Neuronal stem cell (in vitro differentiated cells): ENCODE results near the gene TEDC1.

Source experiments
- DNase-seq: peaks from one replicate; pipeline ENCODE4 v3.0.0-alpha.2; 2013; ENCODE audit warnings: low spot score
- H2AFZ ChIP-seq: one replicate; pipeline ENCODE4 v1.6.1; 2013; ENCODE audit warnings: mild to moderate bottlenecking, low read length, inconsistent platforms
- H2AK5ac ChIP-seq: 2 replicates; pipeline ENCODE4 v1.6.1; 2013; ENCODE audit warnings: low read depth, mild to moderate bottlenecking, inconsistent platforms, low read length, moderate library complexity, mixed read lengths
- H2BK120ac ChIP-seq: 2 replicates; pipeline ENCODE4 v1.6.1; 2013; ENCODE audit warnings: low read depth, mild to moderate bottlenecking, inconsistent platforms, low read length, moderate library complexity, mixed read lengths
- H2BK12ac ChIP-seq: one replicate; pipeline ENCODE4 v1.6.1; 2013; ENCODE audit warnings: low read length, inconsistent platforms
- H2BK15ac ChIP-seq: 2 replicates; pipeline ENCODE4 v1.6.1; 2013; ENCODE audit warnings: mild to moderate bottlenecking, low read length, inconsistent platforms, mixed read lengths
- H2BK5ac ChIP-seq: one replicate; pipeline ENCODE4 v1.6.1; 2013; ENCODE audit warnings: inconsistent platforms, mild to moderate bottlenecking, low read length, moderate library complexity
- H3K14ac ChIP-seq: one replicate; pipeline ENCODE4 v1.6.1; 2013; ENCODE audit warnings: low read length, inconsistent platforms
- H3K18ac ChIP-seq: 2 replicates; pipeline ENCODE4 v1.6.1; 2013; ENCODE audit warnings: low read length, inconsistent platforms
- H3K23ac ChIP-seq: 2 replicates; pipeline ENCODE4 v1.6.1; 2013; ENCODE audit warnings: low read depth, mild to moderate bottlenecking, mixed read lengths, low read length, inconsistent platforms; ENCODE audit not compliant: poor library complexity
- H3K27ac ChIP-seq: replicated peaks from 3 replicates; pipeline ENCODE4 v1.5.1; 2013; ENCODE audit warnings: low read length, inconsistent platforms
- H3K27me3 ChIP-seq, 3 experiments: 2 replicates each; pipeline ENCODE4 v1.6.1; 2013; ENCODE audit warnings: low read length in 3 of 3, mild to moderate bottlenecking in 2 of 3, inconsistent platforms in 1 of 3, low read depth in 1 of 3, mixed read lengths in 1 of 3, moderate library complexity in 1 of 3; ENCODE audit not compliant: control insufficient read depth in 3 of 3, insufficient read depth in 3 of 3
- H3K36me3 ChIP-seq, 2 donors: replicated peaks in 1 of 2; 2 replicates each; pipeline ENCODE4 v1.6.1; 2013; ENCODE audit warnings: low read length in 2 of 2; ENCODE audit not compliant: control insufficient read depth in 2 of 2, insufficient read depth in 2 of 2
- H3K4ac ChIP-seq: 2 replicates; pipeline ENCODE4 v1.6.1; 2013; ENCODE audit warnings: inconsistent platforms, mild to moderate bottlenecking, low read length, moderate library complexity
- H3K4me1 ChIP-seq, 2 donors: 1 replicate in 1 of 2; 2 replicates in 1 of 2; pipeline ENCODE4 v1.6.1; 2013; ENCODE audit warnings: low read length in 2 of 2, low read depth in 1 of 2; ENCODE audit not compliant: control insufficient read depth in 2 of 2, insufficient read depth in 1 of 2
- H3K4me2 ChIP-seq: one replicate; pipeline ENCODE4 v1.6.1; 2013; ENCODE audit warnings: mild to moderate bottlenecking, low read length, inconsistent platforms; ENCODE audit not compliant: insufficient read depth, poor library complexity, severe bottlenecking
- H3K4me3 ChIP-seq, 2 donors: 2 replicates each; pipeline ENCODE4 v1.5.1; 2013; ENCODE audit warnings: low read length in 2 of 2, mild to moderate bottlenecking in 2 of 2, inconsistent platforms in 1 of 2, moderate library complexity in 1 of 2
- H3K79me1 ChIP-seq: one replicate; pipeline ENCODE4 v1.6.1; 2013; ENCODE audit warnings: low read depth, mild to moderate bottlenecking, inconsistent platforms, low read length, moderate library complexity
- H3K9ac ChIP-seq: one replicate; pipeline ENCODE4 v1.6.1; 2013; ENCODE audit warnings: mild to moderate bottlenecking, low read depth, low read length, inconsistent platforms; ENCODE audit not compliant: poor library complexity
- H3K9me3 ChIP-seq, 2 donors: replicated peaks in 1 of 2; 2 replicates each; pipeline versions ENCODE3 to v1.6.1; 2013; ENCODE audit warnings: low read length in 2 of 2, mild to moderate bottlenecking in 2 of 2, inconsistent platforms in 1 of 2, low read depth in 1 of 2, mixed read lengths in 1 of 2, moderate library complexity in 1 of 2; ENCODE audit not compliant: control insufficient read depth in 2 of 2, insufficient read depth in 1 of 2
- H4K8ac ChIP-seq: one replicate; pipeline ENCODE4 v1.6.1; 2013; ENCODE audit warnings: low read depth, mild to moderate bottlenecking, inconsistent platforms, low read length, moderate library complexity
- H4K91ac ChIP-seq: one replicate; pipeline ENCODE4 v1.6.1; 2013; ENCODE audit warnings: low read length, low read depth, mild to moderate bottlenecking, inconsistent platforms; ENCODE audit not compliant: poor library complexity
- WGBS, 2 donors: extraction: QIAGEN DNeasy Blood & Tissue Kit; methylation state at CpG; one replicate each; pipeline ENCODE4 v1.1.7; 2013; ENCODE audit warnings: missing lambda C conversion rate in 2 of 2, mixed read lengths in 1 of 2; ENCODE audit not compliant: insufficient read length in 2 of 2, insufficient replicate concordance in 1 of 2; ENCODE audit errors: extremely low coverage in 2 of 2; 5-methylcytosine and 5-hydroxymethylcytosine counted together

The TEDC1 gene

DNA sequence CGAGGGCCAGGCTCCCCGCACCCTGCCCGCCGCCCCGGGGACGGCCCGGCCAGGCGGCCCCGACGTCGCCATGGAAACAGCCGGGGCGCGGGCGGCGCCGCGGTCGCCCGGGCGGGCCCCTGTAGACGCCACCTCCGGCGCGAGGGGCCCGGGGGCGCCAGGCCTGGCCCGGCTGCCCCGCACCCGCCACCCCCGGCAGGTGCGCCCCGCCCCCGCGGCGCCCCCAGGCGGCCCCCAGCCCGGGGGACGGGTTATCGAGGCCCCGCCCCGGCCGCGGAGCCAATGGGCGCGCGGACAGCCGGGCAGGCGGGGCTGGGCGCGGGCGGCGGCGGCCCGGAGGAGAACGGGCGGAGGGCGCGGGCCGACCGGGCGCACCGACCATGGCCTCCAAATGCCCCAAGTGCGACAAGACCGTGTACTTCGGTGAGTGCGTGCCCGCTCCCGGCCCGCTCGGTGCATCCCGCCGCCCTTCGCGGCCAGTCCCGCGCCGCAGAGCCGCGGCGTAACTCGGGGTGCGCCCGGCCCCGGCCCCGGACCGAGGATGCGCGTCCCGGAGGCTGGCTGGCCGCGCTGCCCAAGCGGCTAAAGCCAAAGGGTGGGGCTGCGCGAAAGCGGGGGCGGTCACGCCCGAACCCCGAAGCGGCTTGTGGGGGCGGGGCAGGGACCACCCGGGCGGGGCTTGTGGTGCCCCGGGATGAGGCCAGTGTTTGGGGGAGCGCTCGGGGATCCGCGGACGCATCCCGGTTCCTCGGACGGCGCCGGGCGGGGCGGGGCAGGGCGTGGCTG, 16.4 kb upstream of the TEDC1 start, which contains the start of gene CRIP2:
TSS of gene CRIP2 (plus strand) at position 339 of the 786 bp plus-strand sequence. CDS start at position 381, 42 bp downstream.
- Histone ChIP-seq H3K18ac (peak within 1 kb of the TSS; percentile 97), H2BK15ac (peak within 1 kb of the TSS; percentile 89), H3K14ac (peak within 1 kb of the TSS; percentile 97), H3K4me2 (peak within 1 kb of the TSS; percentile 86), H3K23ac (peak within 1 kb of the TSS; percentile 91), H3K27me3 (peaks cover 0 to 50% (median 23%) of the 10 kb centered on the region in 3 experiments), H4K8ac (no peak within 1 kb of the TSS), H3K4ac (no peak within 1 kb of the TSS), H3K9me3 (peaks cover 0 to 4% of the 10 kb centered on the region in 2 donors), H2BK5ac (peak within 1 kb of the TSS; percentile 93), H3K36me3 (peaks cover 4 to 10% of the 10 kb centered on the region in 2 donors), H2BK120ac (peak within 1 kb of the TSS; percentile 96), H3K4me3 (peak within 1 kb of the TSS; percentile 91), H3K4me1 (peaks cover 30 to 51% of the 10 kb centered on the region in 2 donors), H3K9ac (peak within 1 kb of the TSS; percentile 91), H3K79me1 (peaks cover 13% of the 10 kb centered on the region), H2BK12ac (peak within 1 kb of the TSS; percentile 73), H2AFZ (peak within 1 kb of the TSS; percentile 96), H3K27ac (peak within 1 kb of the TSS; percentile 91), H2AK5ac (peak within 1 kb of the TSS; percentile 98), H4K91ac (peak within 1 kb of the TSS; percentile 53)
- no peak for DNase-seq
- no CpG with 5 or more reads among the region's 118 CpGs for WGBS, 2 donors

DNA sequence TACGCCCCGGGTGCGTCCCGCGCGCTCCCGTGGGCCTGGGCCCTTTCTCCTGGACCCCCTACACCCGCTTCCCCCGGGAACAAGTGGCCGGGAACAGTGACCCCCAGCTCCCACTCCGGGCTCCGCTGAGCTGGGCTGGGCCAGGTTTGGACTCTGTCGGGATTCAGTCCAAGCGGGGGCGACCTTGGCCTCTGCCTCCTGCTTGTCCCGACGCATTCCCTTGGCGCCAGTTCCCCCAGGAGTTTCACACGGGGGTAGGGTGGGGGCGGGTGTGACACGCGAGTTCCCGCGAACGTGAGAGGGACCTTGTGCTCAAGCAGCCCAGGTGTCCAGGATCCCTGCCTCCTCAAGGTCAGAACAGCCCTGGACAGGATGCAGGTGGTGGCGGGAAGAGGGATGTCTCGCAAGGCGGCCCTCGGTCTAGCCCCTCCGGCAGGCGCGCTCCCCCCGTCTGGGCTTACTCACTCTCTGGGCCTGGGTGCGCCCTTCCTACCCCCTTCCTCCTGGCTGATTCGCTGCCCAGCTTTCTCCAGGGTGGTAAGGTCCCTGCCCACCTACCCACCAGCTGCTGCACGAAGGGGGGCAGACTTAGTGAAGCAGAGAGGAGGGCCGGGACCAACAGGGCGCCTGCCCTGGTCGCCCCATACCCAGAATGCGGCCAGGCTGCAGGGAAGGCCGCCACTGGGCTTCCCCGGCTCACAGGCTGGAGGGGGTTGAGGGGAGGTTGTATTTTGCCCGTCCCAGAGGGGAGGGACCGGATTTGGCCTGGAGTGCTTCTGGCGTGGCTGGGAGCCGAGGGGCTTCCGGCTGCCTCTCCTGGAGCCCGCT, 15.6 kb upstream of the TEDC1 start:
- Histone ChIP-seq H4K8ac (no peak overlapping the region), H3K36me3 (peaks cover 2 to 4% of the 10 kb centered on the region in 2 donors), H3K4me2 (peak overlapping the region; percentile 86), H3K9ac (peak overlapping the region; percentile 91), H2AK5ac (peak overlapping the region; percentile 98), H4K91ac (no peak overlapping the region), H3K14ac (peak overlapping the region; percentile 97), H2BK15ac (peak overlapping the region; percentile 89), H3K4me1 (peaks cover 36 to 54% of the 10 kb centered on the region in 2 donors), H3K27ac (no peak overlapping the region), H3K4me3 (peak overlapping the region; percentile 91), H3K4ac (no peak overlapping the region), H3K18ac (peak overlapping the region; percentile 94), H2AFZ (peak overlapping the region; percentile 96), H2BK120ac (peak overlapping the region; percentile 54), H3K23ac (peak overlapping the region; percentile 73), H3K79me1 (peaks cover 13% of the 10 kb centered on the region), H2BK12ac (peak overlapping the region; percentile 73), H3K27me3 (peaks cover 0 to 58% (median 31%) of the 10 kb centered on the region in 3 experiments), H3K9me3 (peaks cover 0 to 8% of the 10 kb centered on the region in 2 donors), H2BK5ac (peak overlapping the region; percentile 93)
- no CpG with 5 or more reads among the region's 48 CpGs for WGBS, 2 donors
- no peak for DNase-seq

- peak overlapping the region in 1 of 2 donors; percentile 91 for H3K4me3 ChIP-seq
- no peak for DNase-seq
Measured at GRCh38 chr14:105476097-105476830, 14.8 kb upstream of the TEDC1 start.

More at GRCh38 chr14:105476097-105476830, 14.8 kb upstream of the TEDC1 start:
- H3K36me3 ChIP-seq, result peaks cover 0 to 2% of the 10 kb centered on the region in 2 donors
- peak overlapping the region; percentile 54 for H2BK120ac ChIP-seq
- H3K27me3 ChIP-seq, result peaks cover 0 to 65% (median 33%) of the 10 kb centered on the region in 3 experiments
- peak overlapping the region; percentile 71 for H3K14ac ChIP-seq
- no peak overlapping the region for H4K91ac ChIP-seq
- H3K9me3 ChIP-seq, result peaks cover 0 to 8% of the 10 kb centered on the region in 2 donors
- H4K8ac ChIP-seq, result no peak overlapping the region
- H2AK5ac ChIP-seq, result peak overlapping the region; percentile 98
- peak overlapping the region; percentile 16 for H2BK5ac ChIP-seq
- peaks cover 13% of the 10 kb centered on the region for H3K79me1 ChIP-seq
- peak overlapping the region; percentile 85 for H3K18ac ChIP-seq
- H3K23ac ChIP-seq, result no peak overlapping the region
- peaks cover 36 to 53% of the 10 kb centered on the region in 2 donors for H3K4me1 ChIP-seq
- H3K9ac ChIP-seq, result peak overlapping the region; percentile 91
- no peak overlapping the region for H3K27ac ChIP-seq
- peak overlapping the region; percentile 96 for H2AFZ ChIP-seq
- H3K4ac ChIP-seq, result no peak overlapping the region
- peak overlapping the region; percentile 89 for H2BK15ac ChIP-seq
- no CpG with 5 or more reads among the region's 21 CpGs for WGBS, 2 donors
- H2BK12ac ChIP-seq, result peak overlapping the region; percentile 24
- peak overlapping the region; percentile 86 for H3K4me2 ChIP-seq
